RKO (cell line): Measurements from ENCODE around the gene ARSA.

Experiments
- DNase-seq: peaks from one replicate; pipeline ENCODE4 v3.0.0-alpha.2; 2016; ENCODE audit warnings: low spot score

ARSA gene

GRCh38 chr22:50579752-50580151, 48.2 kb downstream of the ARSA start:
- no peak for DNase-seq

- DNase-seq = no peak
These were observed 49.1 kb downstream of the ARSA start for GRCh38 chr22:50578776-50579310.

GRCh38 chr22:50577987-50578775, 49.8 kb downstream of the ARSA start, which contains the start of gene CPT1B:
TSS of gene CPT1B (minus strand) at chr22:50578427. CDS start at chr22:50577915, 512 bp downstream.
- DNase-seq = no peak

- no peak for DNase-seq
These were observed 50.3 kb downstream of the ARSA start for GRCh38 chr22:50577697-50577986.

DNA sequence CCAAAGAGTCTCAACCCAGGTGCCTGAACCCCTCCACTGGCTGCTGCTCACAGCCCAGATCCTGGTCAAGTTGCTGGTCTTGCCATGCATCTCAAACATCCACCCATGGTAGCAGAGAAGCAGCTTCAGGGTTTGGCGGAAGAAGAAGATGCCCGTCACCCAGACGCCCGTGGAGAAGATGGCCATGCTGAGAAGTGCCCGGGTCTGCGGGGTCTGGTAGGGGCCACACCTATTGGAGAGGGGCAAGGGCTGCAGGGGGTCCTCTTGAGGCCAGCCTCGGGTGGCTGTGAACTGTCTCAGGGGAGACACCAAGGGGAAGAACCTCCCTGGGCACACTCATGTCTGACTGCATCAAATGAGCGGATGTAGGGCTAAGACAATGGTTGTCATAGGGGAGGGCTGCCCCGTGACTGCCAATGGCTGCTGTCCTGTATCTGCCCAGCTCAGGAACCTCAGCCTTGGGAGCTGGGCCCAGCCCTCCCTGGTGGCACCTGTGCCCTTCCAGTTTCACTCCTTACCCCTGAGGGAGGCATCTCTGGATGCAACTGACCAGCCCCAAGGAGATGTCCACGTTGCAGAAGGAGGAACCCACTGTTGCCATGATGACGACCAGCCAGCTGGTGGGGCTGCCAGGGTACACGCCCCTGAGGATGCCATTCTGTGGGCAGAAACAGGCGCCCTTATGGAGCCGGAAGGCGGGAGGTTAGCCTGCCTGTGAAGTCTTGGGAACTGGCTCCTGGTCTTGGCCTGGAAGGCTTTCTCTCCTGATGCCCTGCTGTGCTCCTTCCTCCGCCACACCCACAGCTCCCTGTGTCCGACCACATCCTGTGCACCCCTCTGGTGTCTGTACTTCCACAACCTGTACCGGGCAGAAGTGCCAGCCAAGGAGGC, 50.9 kb downstream of the ARSA start:
- no peak for DNase-seq

DNA sequence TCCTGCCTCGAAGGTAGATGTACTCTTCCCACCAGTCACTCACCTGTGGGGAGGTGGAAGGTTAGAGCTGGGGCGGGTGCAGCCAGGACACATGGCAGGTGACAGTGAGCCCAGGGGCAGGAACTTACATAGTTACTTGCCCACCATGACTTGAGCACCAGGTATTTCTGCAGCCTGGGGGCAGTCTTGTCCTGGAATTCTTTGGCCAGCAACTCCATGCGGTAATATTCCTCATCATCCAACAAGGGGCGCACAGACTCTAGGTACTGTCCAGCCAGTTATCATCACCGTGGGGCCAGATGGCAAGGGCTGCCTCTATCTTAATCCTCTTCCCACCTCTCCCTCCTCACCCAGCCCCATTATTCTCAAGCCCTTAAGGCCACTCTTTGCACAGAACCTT, 51.9 kb downstream of the ARSA start:
- DNase-seq = peak; percentile 46

DNA sequence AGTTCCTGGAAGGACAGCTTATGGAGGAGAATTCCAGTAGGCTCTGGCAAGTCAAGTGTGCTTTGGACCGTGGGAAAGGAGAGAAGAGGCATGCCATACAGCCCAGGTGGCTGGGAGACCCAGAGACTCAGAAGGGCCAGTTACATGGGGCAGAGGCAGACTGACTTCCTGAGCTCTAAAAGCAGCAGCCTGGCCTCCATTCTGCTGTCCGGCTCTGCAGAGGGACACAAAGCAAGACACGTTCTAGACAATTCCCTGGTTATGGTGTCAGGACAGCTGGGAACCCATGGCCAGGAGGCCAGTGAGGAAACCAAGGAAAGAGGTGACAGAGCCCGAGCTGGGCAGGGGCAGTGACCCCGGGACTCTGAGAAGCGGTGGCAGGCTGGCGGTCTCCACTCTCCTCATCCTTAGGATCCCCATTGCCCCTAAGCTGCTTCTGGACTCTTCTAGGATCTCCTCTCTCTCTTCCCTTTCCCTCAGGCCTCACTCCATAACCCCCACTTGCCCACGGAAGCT, 52.5 kb downstream of the ARSA start:
- no peak for DNase-seq
